KMS-11 (cell line): ENCODE data around the gene ENTPD3.

Experiments used
- H2AFZ ChIP-seq: fragments of 200-600 bp; sonication (generic); 2 replicates; pipeline ENCODE4 v1.6.1; 2016; ENCODE audit warnings: antibody characterized with exemption, mixed run types, low read depth
- H3K27ac ChIP-seq: fragments of 200-600 bp; sonication (generic); 2 replicates; pipeline ENCODE4 v1.6.1; 2016; ENCODE audit warnings: mild to moderate bottlenecking, mixed run types
- H3K27me3 ChIP-seq: fragments of 200-600 bp; sonication (generic); 2 replicates; pipeline ENCODE4 v1.6.1; 2017; ENCODE audit warnings: mild to moderate bottlenecking, low read depth, mixed run types, moderate library complexity; ENCODE audit not compliant: insufficient read depth
- H3K36me3 ChIP-seq: fragments of 200-600 bp; sonication (generic); 2 replicates; pipeline ENCODE4 v1.6.1; 2017; ENCODE audit warnings: mild to moderate bottlenecking, mixed run types; ENCODE audit not compliant: insufficient read depth
- H3K4me1 ChIP-seq: fragments of 200-600 bp; sonication (generic); 2 replicates; pipeline ENCODE4 v1.6.1; 2016; ENCODE audit warnings: mild to moderate bottlenecking, low read depth, mixed run types; ENCODE audit not compliant: poor library complexity, severe bottlenecking
- H3K4me2 ChIP-seq: fragments of 200-600 bp; sonication (generic); 2 replicates; pipeline ENCODE4 v1.7.0; 2016; ENCODE audit warnings: mild to moderate bottlenecking, mixed run types
- H3K4me3 ChIP-seq: fragments of 200-600 bp; sonication (generic); IDR thresholded peaks from 2 replicates; pipeline ENCODE4 v1.6.1; 2017; ENCODE audit warnings: low read depth, low read length, mixed read lengths; ENCODE audit not compliant: insufficient read depth
- H3K79me2 ChIP-seq: fragments of 200-600 bp; sonication (generic); 2 replicates; pipeline ENCODE4 v1.6.1; 2016; ENCODE audit warnings: low read depth, mixed run types; ENCODE audit not compliant: insufficient read depth
- H3K9ac ChIP-seq: fragments of 200-600 bp; sonication (generic); 2 replicates; pipeline ENCODE4 v1.6.1; 2016; ENCODE audit warnings: mild to moderate bottlenecking, mixed run types
- H4K20me1 ChIP-seq: fragments of 200-600 bp; sonication (generic); 2 replicates; pipeline ENCODE4 v1.6.1; 2016; ENCODE audit warnings: mild to moderate bottlenecking, mixed run types; ENCODE audit not compliant: insufficient read depth
- CTCF ChIP-seq: fragments of 200-600 bp; sonication (generic); conservative IDR thresholded peaks from 2 replicates; pipeline ENCODE4 v1.6.1; 2017; ENCODE audit warnings: low read depth, mild to moderate bottlenecking, antibody characterized with exemption, low read length, moderate library complexity, mixed read lengths

The ENTPD3 gene

GRCh38 chr3:40396406-40396805 lies 9.4 kb downstream of the ENTPD3 start:
- Histone ChIP-seq H3K4me3 (no peak overlapping the region), H3K27me3 (no peaks in the 10 kb centered on the region), H3K36me3 (no peaks in the 10 kb centered on the region), H3K4me1 (no peaks in the 10 kb centered on the region), H2AFZ (no peak overlapping the region), H3K79me2 (no peaks in the 10 kb centered on the region), H3K4me2 (no peak overlapping the region), H3K9ac (no peak overlapping the region), H4K20me1 (no peaks in the 10 kb centered on the region), H3K27ac (no peak overlapping the region)
- TF ChIP-seq CTCF: no peak

- H3K36me3 ChIP-seq: no peaks in the 10 kb centered on the region
- no peaks in the 10 kb centered on the region for H3K4me1 ChIP-seq
- no peaks in the 10 kb centered on the region for H4K20me1 ChIP-seq
- no peaks in the 10 kb centered on the region for H3K79me2 ChIP-seq
- H3K27ac ChIP-seq: no peak overlapping the region
- no peak for TF ChIP-seq CTCF
- H3K4me3 ChIP-seq: no peak overlapping the region
- no peaks in the 10 kb centered on the region for H3K27me3 ChIP-seq
- H2AFZ ChIP-seq: no peak overlapping the region
- H3K9ac ChIP-seq: no peak overlapping the region
- H3K4me2 ChIP-seq: no peak overlapping the region
These were observed 10.1 kb downstream of the ENTPD3 start for GRCh38 chr3:40397129-40397528.

- Histone ChIP-seq H3K79me2 (no peaks in the 10 kb centered on the region), H3K27ac (no peak overlapping the region), H3K4me1 (no peaks in the 10 kb centered on the region), H4K20me1 (no peaks in the 10 kb centered on the region), H3K36me3 (no peaks in the 10 kb centered on the region), H3K9ac (no peak overlapping the region), H3K27me3 (no peaks in the 10 kb centered on the region), H3K4me2 (no peak overlapping the region), H2AFZ (no peak overlapping the region), H3K4me3 (no peak overlapping the region)
- no peak for TF ChIP-seq CTCF
These were observed 10.9 kb downstream of the ENTPD3 start for GRCh38 chr3:40397912-40398311.

- no peak overlapping the region for H3K4me3 ChIP-seq
- H4K20me1 ChIP-seq: no peaks in the 10 kb centered on the region
- H3K36me3 ChIP-seq: no peaks in the 10 kb centered on the region
- no peaks in the 10 kb centered on the region for H3K79me2 ChIP-seq
- H3K4me2 ChIP-seq: no peak overlapping the region
- no peak overlapping the region for H2AFZ ChIP-seq
- H3K9ac ChIP-seq: no peak overlapping the region
- no peaks in the 10 kb centered on the region for H3K4me1 ChIP-seq
- H3K27me3 ChIP-seq: no peaks in the 10 kb centered on the region
- no peak overlapping the region for H3K27ac ChIP-seq
- no peak for TF ChIP-seq CTCF
These were observed 11.4 kb downstream of the ENTPD3 start for GRCh38 chr3:40398346-40398745.
